Activated naive CD4-positive, alpha-beta T cell treated with anti-CD3 and anti-CD28 coated beads, Interleukin-2, amount 50 U/mL, for 72 hours (primary cell): ENCODE results near the gene JSRP1. TPM values are rescaled to one million over a fixed set of nuclear protein-coding genes. Genes with fewer than 3 reads are reported as not detected.

Experiments
- ATAC-seq, 2 donors: fragments of 150-1000 bp; cut with Tn5 transposase; 2 replicates each; pipeline ENCODE4 v1.10.0; 2021; ENCODE audit warnings: mild to moderate bottlenecking in 2 of 2, moderate library complexity in 2 of 2
- DNase-seq, 2 donors: peaks; one replicate each; pipeline ENCODE4 v3.0.0; 2021 to 2022; ENCODE audit warnings: low spot score in 2 of 2
- H3K27ac Mint-ChIP-seq, 2 donors: one replicate each; pipeline ENCODE4 v1.8.0; 2022; ENCODE audit warnings: mild to moderate bottlenecking in 2 of 2, mixed read lengths in 2 of 2
- H3K36me3 Mint-ChIP-seq, 2 donors: one replicate each; pipeline ENCODE4 v1.8.0; 2022; ENCODE audit warnings: mixed read lengths in 2 of 2
- H3K9me3 Mint-ChIP-seq, 2 donors: one replicate each; pipeline ENCODE4 v1.8.0; 2022; ENCODE audit warnings: mixed read lengths in 2 of 2
- total RNA-seq, 2 donors: library from RNA; stranded (reverse); gene quantifications; one replicate each; pipeline ENCODE4 v1.2.3, GENCODE V29; 2022

JSRP1 gene
- total RNA-seq, 2 donors from 2014 or later: 0.39 to 0.56 TPM

DNA sequence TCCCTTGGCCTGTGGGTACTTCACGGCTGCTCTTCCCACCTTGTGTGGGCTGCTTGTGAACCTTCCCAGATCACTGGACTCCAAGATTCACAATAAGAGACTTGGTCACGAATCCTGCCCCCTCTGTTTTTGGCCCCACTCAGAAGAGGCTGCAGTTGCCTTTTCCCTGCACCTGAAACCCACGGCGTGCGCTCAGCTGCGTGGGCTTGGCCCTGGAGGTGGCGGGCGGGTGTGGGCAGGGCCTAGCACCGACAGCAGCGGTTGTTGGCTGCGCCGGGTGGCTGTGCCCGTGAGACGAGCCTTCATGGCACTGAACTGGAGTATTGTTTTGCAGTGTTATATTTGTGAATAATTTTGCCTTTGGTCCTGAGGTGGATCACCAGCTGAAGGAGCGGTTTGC lies 53.9 kb downstream of the JSRP1 start:
- Mint-ChIP-seq H3K27ac (peak overlapping the region in 1 of 2 donors; percentile 81), H3K36me3 (peaks cover 0 to 4% of the 10 kb centered on the region in 2 donors), H3K9me3 (no peaks in the 10 kb centered on the region)
- DNase-seq: no peak
- ATAC-seq: no peak

Other genes starting within 250 kb of the JSRP1 start
- 10 to 100 TPM; 24.6 to 60.8 TPM for gene BTBD2, start 240.7 kb downstream of the JSRP1 start, total RNA-seq
- 100 to 1,000 TPM; 211 to 261 TPM for gene MKNK2, start 205.2 kb downstream of the JSRP1 start, total RNA-seq
- 100 to 1,000 TPM in 1 of 2 donors, 10 to 100 TPM in 1; 91.8 to 183 TPM for gene MOB3A, start 160.1 kb downstream of the JSRP1 start, total RNA-seq
- gene IZUMO4, start 159.5 kb downstream of the JSRP1 start, total RNA-seq: 100 to 1,000 TPM in 1 of 2 donors, 10 to 100 TPM in 1; 29.7 to 105 TPM
- 10 to 100 TPM; 83.5 to 91.7 TPM for gene AP3D1, start 104.9 kb downstream of the JSRP1 start, total RNA-seq
- 100 to 1,000 TPM in 1 of 2 donors, 10 to 100 TPM in 1; 64.2 to 154 TPM for gene DOT1L, start 92.5 kb downstream of the JSRP1 start, total RNA-seq
- gene PLEKHJ1, start 20.1 kb downstream of the JSRP1 start, total RNA-seq: 10 to 100 TPM; 41.9 to 69.9 TPM
- 100 to 1,000 TPM; 145 to 154 TPM for gene SF3A2, start 19.6 kb downstream of the JSRP1 start, total RNA-seq
- 1 to 10 TPM; 1.9 to 2.9 TPM for gene AMH, start 7.1 kb downstream of the JSRP1 start, total RNA-seq
- gene PEAK3, start 25.8 kb upstream of the JSRP1 start, total RNA-seq: not detected
- gene LINGO3, start 51.7 kb upstream of the JSRP1 start, total RNA-seq: under 1 TPM in 1 of 2 donors, not detected in 1; 0.25 TPM
- gene LSM7, start 72.2 kb upstream of the JSRP1 start, total RNA-seq: 100 to 1,000 TPM; 115 to 140 TPM
- gene SPPL2B, start 72.3 kb upstream of the JSRP1 start, total RNA-seq: 10 to 100 TPM; 38.5 to 61.6 TPM
- not detected for gene TMPRSS9, start 103.8 kb upstream of the JSRP1 start, total RNA-seq
- 100 to 1,000 TPM in 1 of 2 donors, 10 to 100 TPM in 1; 46.5 to 103 TPM for gene TIMM13, start 171.2 kb upstream of the JSRP1 start, total RNA-seq
- 10 to 100 TPM; 46.7 to 94.0 TPM for gene LMNB2, start 200.5 kb upstream of the JSRP1 start, total RNA-seq
- 10 to 100 TPM; 60.9 to 94.1 TPM for gene GADD45B, start 219.7 kb upstream of the JSRP1 start, total RNA-seq